GM06990 (cell line): ENCODE results near the gene ZNF135.

Source experiments
- DNase-seq: peaks from one replicate; pipeline ENCODE4 v3.0.0-alpha.2; 2011; ENCODE audit not compliant: insufficient read length; ENCODE audit errors: extremely low read depth
- H3K27me3 ChIP-seq: replicated peaks from 2 replicates; pipeline ENCODE4 v1.6.0; 2011; ENCODE audit warnings: low read length; ENCODE audit not compliant: control insufficient read depth, insufficient read depth
- H3K36me3 ChIP-seq: 2 replicates; pipeline ENCODE4 v1.5.1; 2011; ENCODE audit warnings: low read length; ENCODE audit not compliant: control insufficient read depth, insufficient read depth
- H3K4me3 ChIP-seq: replicated peaks from 2 replicates; pipeline ENCODE4 v1.5.1; 2011; ENCODE audit warnings: low read depth, mild to moderate bottlenecking, control low read depth, low read length
- TF ChIP-seq, protein P1 (sequence below): IDR thresholded peaks from 2 replicates; pipeline ENCODE4 v1.5.1; 2011; ENCODE audit warnings: low read length, control low read depth, mild to moderate bottlenecking, inconsistent platforms; ENCODE audit not compliant: insufficient read depth, poor library complexity, severe bottlenecking

ZNF135 gene

DNA sequence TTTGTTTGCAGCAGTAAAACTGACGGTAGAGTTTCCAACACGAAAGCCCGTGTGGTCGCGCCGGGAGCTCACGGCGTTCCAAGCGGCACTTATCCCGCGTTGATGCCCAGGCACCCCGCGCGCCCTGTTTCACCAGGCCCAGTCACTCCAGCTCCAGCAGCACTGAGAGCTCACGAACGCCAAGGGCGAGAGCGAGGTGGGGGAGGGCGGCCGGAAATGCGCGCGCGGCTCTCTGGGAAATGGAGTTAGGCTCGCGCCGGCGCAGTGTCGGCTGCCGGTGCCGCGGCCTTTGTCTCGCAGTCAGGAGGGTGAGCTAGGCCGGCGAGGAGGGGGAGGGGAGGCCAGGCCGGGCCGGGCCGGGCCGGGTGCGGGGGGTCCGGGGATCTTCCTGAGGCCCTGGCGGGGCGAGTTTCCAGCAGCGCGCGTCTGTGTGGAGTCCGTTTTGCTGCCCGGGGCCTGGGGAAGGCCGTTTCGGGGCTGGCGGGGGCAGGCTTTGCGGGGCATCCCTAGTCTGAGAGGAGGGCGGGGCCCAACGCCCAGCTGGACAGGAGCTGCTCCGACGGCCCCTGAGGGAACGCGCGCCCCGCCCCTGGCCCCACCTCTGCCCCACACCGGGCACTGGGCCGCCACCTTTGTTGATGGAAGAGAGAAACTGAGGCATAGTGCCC lies at the start of gene ZNF135:
Gene ZNF135, plus strand, starts transcription at position 280 of the 668 bp plus-strand sequence. CDS start 721 bp downstream, outside the sequence.
- no peak within 1 kb of the TSS for H3K4me3 ChIP-seq

DNA sequence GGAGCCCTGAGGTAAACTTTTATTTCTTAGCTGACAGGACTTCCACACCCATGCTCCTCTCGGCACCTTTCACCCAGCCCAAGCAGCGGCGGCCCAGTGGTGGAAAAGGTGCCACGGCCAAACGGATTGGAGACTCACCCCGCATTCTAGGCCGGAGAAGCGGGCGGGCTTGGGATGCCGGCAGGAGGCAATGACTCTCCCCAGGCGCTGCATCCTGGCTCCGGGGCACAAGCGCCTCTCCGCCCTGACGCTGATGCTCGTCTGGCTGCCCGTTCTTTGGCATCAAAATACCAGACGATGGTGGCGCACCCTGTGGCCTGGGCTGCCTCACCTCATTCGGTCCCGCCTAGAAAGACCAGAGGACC lies 49.8 kb upstream of the ZNF135 start:
- no peak overlapping the region for H3K4me3 ChIP-seq

More for the DNA sequence above, at the start of gene ZNF135:
- H3K27me3 ChIP-seq, result no peaks in the 10 kb centered on the region
- TF ChIP-seq, protein P1, sequence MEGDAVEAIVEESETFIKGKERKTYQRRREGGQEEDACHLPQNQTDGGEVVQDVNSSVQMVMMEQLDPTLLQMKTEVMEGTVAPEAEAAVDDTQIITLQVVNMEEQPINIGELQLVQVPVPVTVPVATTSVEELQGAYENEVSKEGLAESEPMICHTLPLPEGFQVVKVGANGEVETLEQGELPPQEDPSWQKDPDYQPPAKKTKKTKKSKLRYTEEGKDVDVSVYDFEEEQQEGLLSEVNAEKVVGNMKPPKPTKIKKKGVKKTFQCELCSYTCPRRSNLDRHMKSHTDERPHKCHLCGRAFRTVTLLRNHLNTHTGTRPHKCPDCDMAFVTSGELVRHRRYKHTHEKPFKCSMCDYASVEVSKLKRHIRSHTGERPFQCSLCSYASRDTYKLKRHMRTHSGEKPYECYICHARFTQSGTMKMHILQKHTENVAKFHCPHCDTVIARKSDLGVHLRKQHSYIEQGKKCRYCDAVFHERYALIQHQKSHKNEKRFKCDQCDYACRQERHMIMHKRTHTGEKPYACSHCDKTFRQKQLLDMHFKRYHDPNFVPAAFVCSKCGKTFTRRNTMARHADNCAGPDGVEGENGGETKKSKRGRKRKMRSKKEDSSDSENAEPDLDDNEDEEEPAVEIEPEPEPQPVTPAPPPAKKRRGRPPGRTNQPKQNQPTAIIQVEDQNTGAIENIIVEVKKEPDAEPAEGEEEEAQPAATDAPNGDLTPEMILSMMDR, result no peak
- no peak for DNase-seq
- H3K36me3 ChIP-seq, result no peaks in the 10 kb centered on the region

DNA sequence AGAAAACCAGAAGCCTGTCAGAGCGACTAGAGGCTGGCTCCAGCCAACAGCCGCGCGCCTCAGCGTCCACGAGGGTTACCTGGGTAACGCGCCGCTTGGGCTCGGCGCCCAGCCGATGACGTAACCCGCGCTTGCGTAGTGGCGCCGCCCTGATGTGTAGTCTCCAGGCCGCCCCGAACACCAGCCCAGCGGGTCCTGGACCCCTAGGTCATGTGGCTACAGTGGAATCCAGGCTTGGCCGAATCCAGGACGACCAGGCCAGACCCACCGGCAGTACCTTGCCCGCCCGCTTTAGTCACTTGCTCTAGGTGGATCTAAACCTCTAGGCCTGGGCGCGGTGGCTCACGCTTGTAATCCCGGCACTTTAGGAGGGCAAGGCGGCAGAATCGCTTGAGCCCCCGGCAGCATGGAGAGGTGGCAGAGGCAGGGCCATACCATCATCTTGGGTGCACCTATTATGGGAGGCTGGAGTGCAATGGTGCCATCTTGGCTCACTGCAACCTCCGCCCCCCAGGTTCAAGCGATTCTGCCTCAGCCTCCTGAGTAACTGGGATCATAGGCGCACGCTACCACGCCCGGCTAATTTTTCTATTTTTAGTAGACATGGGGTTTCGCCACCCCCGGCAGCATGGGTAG lies 49.3 kb upstream of the ZNF135 start:
- Histone ChIP-seq H3K36me3 (no peaks in the 10 kb centered on the region), H3K4me3 (no peak overlapping the region), H3K27me3 (no peaks in the 10 kb centered on the region)
- peak; percentile 82 for DNase-seq
- TF ChIP-seq, protein P1, result no peak

More for the DNA sequence above, 49.8 kb upstream of the ZNF135 start:
- Histone ChIP-seq H3K27me3 (no peaks in the 10 kb centered on the region), H3K36me3 (no peaks in the 10 kb centered on the region)
- DNase-seq, result no peak
- TF ChIP-seq, protein P1, result no peak

DNA sequence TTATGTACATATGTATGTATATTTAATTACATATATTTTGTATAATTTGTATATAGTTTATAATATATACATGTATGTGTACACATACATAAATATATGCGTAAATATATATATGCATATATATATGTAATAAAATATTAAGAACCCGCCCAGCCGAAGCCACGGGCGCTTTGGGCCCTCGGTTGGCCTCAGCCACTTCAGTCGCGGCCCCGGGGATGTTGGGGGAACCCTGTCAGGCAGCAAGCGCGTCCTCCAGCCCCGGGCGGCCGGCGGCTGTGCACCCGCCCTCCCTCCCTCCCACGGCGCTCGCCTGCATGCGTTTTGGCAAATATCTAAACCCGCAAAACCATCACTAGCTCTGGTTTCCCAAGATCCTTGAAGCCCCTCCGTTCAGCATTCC lies 48.6 kb upstream of the ZNF135 start:
- no peak for DNase-seq
- Histone ChIP-seq H3K4me3 (no peak overlapping the region), H3K36me3 (no peaks in the 10 kb centered on the region), H3K27me3 (no peaks in the 10 kb centered on the region)
- TF ChIP-seq, protein P1, result no peak

DNA sequence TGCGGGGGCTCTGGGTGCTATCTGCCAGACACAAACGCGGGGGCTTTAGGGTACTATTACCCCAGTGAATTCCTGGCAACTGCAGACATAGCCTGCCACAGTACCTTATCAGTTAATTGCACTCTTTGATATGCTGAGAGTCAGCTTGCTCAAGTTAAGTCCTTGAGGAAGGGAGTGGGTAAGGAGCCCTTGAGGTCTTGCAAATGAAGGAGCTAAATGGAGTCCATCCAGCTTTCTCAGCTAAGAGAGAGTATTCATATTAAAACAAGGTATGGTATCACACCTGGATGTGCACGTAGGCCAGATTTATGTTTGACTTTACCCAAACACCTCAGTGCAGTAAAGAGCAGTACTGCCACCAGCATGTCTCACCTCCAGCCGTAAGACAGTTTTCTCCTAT lies 44.9 kb upstream of the ZNF135 start:
- Histone ChIP-seq H3K4me3 (no peak overlapping the region), H3K27me3 (no peaks in the 10 kb centered on the region), H3K36me3 (no peaks in the 10 kb centered on the region)
- DNase-seq, result no peak
- TF ChIP-seq, protein P1, result no peak

DNA sequence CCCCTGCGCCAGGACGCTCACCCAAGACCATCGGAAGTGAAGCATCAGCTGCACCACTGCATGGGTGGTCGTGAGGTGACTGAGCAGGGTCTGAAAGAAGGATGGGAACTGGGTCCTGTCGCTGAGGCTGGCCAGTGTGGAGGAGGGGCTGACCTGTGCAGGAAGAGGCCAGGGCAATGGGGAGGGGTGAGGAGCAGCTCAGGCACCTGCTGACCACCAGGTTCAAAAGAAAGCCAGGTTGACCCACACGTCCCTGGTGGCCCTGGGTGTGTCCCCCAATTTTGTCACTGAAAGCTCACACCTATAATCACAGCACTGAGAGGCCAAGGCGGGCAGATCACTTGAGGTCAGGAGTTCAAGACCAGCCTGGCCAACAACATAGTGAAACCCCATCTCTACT lies 39.0 kb upstream of the ZNF135 start:
- TF ChIP-seq, protein P1, result no peak
- no peaks in the 10 kb centered on the region for H3K36me3 ChIP-seq
- H3K4me3 ChIP-seq, result no peak overlapping the region
- DNase-seq, result no peak
- H3K27me3 ChIP-seq, result no peaks in the 10 kb centered on the region
